Activated naive CD4-positive, alpha-beta T cell treated with anti-CD3 and anti-CD28 coated beads, Interleukin-2, amount 10 ng/mL, durations not matched to agents 7 days and 5 days (primary cell): ENCODE measurements around the gene NUCB1.

Experiments
- CTCF ChIA-PET: fragments of 350-600 bp; sonication (Branson Sonifier 250); formaldehyde crosslinking; loops from one replicate; lab custom pipeline; 2021; ENCODE audit warnings: antibody characterized with exemption; lab: Charles Lee
- DNase-seq: peaks from one replicate; pipeline ENCODE4 v3.0.0-alpha.2; 2020
- H3K27ac Mint-ChIP-seq: one replicate; pipeline ENCODE4 v1.8.0; 2021; ENCODE audit warnings: mild to moderate bottlenecking, moderate library complexity, mixed read lengths
- H3K27me3 Mint-ChIP-seq: one replicate; pipeline ENCODE4 v1.8.0; 2021; ENCODE audit warnings: mild to moderate bottlenecking, mixed read lengths
- H3K36me3 Mint-ChIP-seq: one replicate; pipeline ENCODE4 v1.8.0; 2021; ENCODE audit warnings: mixed read lengths
- H3K4me1 Mint-ChIP-seq: one replicate; pipeline ENCODE4 v1.8.0; 2021; ENCODE audit warnings: mixed read lengths
- H3K4me3 Mint-ChIP-seq: one replicate; pipeline ENCODE4 v1.8.0; 2021; ENCODE audit warnings: mild to moderate bottlenecking, moderate library complexity, mixed read lengths
- H3K9me3 Mint-ChIP-seq: one replicate; pipeline ENCODE4 v1.8.0; 2021; ENCODE audit warnings: mixed read lengths

Gene NUCB1

DNA sequence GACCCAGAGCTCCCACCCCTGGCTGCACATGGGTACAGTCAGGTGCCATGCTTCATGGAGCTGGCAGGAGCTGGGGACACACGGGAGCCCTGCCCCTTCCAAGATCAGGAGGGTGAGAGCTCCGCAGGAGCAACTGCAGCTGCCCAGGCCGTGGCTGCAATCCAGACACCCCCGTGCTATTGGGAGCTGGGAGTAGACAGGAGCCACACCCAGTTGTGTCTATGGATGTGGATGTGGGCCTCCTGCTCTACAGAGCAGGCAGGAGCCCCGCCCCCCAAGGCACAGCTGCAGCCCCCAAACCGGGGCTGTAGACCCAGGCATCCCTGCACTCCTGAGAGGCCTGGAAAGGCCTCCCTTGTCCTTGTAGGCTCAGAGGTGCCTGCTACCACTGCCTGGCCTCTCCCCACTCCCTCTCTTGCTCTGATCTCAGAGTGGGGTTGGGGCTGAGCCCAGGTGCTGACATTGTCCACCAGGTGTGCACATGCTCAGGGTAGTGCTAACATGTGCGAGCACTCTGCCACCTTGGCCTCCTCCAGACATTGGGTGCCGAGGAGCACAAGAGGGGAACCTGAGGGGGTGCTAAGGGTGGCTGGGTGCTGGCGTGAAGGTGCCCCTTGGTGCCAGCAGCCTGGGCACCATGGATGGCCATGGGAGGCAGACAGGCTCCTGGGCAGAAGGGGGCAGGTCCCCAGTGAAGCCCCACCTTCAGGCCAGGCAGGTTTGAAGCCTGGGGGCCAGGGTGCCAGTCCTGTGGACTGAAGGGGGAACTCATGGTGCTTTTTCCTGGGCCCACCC, 46.5 kb downstream of the NUCB1 start:
- peaks cover 4% of the 10 kb centered on the region for H3K36me3 Mint-ChIP-seq
- no peak overlapping the region for H3K27ac Mint-ChIP-seq
- no peak overlapping the region for H3K4me3 Mint-ChIP-seq
- no peak for DNase-seq
- H3K9me3 Mint-ChIP-seq, result peaks cover 11% of the 10 kb centered on the region
- CTCF ChIA-PET, result no interaction called here
- peaks cover 4% of the 10 kb centered on the region for H3K27me3 Mint-ChIP-seq
- H3K4me1 Mint-ChIP-seq, result no peaks in the 10 kb centered on the region

DNA sequence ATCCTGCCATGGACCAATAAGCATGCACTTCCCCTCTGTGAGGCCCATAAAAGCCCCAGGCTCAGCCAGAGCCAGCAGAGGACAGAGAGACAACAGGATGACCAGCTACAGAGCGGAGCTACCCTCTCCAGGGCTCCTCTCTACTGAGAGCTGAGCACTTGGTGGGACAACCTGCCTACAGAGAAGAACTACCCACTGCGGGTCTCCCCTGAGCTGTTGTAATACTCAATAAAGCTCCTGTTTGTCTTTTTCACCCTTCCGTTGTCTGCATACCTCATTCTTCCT, 47.1 kb downstream of the NUCB1 start:
- H3K4me3 Mint-ChIP-seq, result no peak overlapping the region
- DNase-seq, result no peak
- H3K9me3 Mint-ChIP-seq, result peaks cover 11% of the 10 kb centered on the region
- H3K27ac Mint-ChIP-seq, result no peak overlapping the region
- H3K27me3 Mint-ChIP-seq, result peaks cover 10% of the 10 kb centered on the region
- H3K4me1 Mint-ChIP-seq, result no peaks in the 10 kb centered on the region
- CTCF ChIA-PET, result no interaction called here
- H3K36me3 Mint-ChIP-seq, result peaks cover 4% of the 10 kb centered on the region

DNA sequence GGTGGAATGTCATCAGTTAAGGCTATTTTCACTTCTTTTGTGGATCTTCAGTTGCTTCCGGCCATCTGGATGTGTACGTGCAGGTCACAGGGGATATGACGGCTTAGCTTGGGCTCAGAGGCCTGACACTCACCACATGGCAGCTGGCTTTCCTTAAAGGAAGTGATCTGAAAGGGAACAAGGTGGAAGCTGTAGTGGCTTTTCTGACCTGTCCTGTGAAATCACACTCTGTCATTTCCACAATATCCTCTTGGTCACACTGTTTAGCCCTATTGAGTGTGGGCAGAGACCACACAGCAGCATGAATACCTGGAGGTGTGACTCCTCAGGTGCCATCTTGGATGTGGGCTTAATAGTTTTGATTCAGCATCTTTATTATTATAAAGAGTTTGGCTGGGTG, 50.0 kb downstream of the NUCB1 start:
- CTCF ChIA-PET, result no interaction called here
- Mint-ChIP-seq H3K36me3 (peaks cover 7% of the 10 kb centered on the region), H3K9me3 (peaks cover 11% of the 10 kb centered on the region), H3K4me1 (peaks cover 9% of the 10 kb centered on the region), H3K27ac (no peak overlapping the region), H3K4me3 (no peak overlapping the region), H3K27me3 (peaks cover 13% of the 10 kb centered on the region)
- DNase-seq, result no peak

DNA sequence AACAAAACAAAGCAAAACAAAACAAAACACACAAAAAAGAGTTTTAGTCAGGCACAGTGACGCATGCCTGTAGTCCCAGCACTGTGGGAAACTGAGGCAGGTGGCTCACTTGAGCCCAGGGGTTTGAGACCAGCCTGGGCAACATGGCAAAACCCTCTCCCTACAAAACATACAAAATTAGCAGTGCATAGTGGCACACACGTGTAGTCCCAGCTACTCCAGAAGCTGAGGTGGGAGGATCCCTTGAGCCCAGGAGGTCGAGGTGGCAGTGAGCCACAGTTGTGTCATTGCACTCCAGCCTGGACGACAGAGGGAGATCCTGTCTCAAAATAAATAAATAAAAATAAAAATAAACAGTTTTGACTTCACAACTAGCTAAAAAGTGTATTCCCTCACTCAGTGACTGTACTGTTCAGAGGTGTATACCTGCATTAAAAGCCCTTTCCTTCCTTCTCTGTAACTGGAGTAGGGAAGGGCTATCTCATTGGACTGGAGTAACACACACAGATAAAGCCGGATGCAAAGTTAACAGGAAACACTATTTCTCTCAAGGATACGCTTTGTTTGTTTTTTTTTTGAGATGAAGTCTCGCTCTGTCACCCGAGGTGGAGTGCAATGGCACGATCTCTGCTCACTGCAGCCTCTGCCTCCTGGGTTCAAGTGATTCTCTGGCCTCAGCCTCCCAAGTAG, 50.9 kb downstream of the NUCB1 start:
- Mint-ChIP-seq H3K4me1 (peaks cover 17% of the 10 kb centered on the region), H3K9me3 (peaks cover 11% of the 10 kb centered on the region), H3K27ac (no peak overlapping the region), H3K27me3 (peaks cover 13% of the 10 kb centered on the region), H3K4me3 (no peak overlapping the region), H3K36me3 (peaks cover 14% of the 10 kb centered on the region)
- CTCF ChIA-PET, result interaction anchor here (1.9 kb wide), 1 partner anchor 19 kb away, joined by 5 read pairs; no protein-coding TSS in a partner anchor
- DNase-seq, result no peak

DNA sequence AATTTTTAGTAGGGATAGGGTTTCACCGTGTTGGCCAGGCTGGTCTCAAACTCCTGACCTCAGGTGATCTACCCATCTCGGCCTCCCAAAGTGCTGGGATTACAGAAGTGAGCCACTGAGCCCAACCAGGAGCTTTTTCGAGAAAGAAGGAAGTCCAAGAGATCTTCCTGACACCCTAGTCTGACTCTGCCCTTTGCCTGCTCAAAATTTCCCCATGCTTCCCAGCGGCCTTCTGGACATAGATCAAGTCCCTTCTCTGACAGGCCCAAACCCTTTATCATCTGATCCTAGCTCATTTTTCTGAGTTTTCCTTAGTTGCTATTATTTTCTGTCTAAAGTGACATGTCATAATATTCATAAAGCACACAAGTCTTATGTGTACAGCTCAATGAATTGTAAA, 53.0 kb downstream of the NUCB1 start:
- CTCF ChIA-PET, result interaction anchor here (0.6 to 1.1 kb wide), 3 partner anchors 8 to 313 kb away, joined by 3 read pairs; no protein-coding TSS in a partner anchor
- H3K4me1 Mint-ChIP-seq, result peaks cover 35% of the 10 kb centered on the region
- H3K4me3 Mint-ChIP-seq, result no peak overlapping the region
- peaks cover 13% of the 10 kb centered on the region for H3K27me3 Mint-ChIP-seq
- peaks cover 28% of the 10 kb centered on the region for H3K36me3 Mint-ChIP-seq
- no peak overlapping the region for H3K27ac Mint-ChIP-seq
- H3K9me3 Mint-ChIP-seq, result peaks cover 6% of the 10 kb centered on the region
- DNase-seq, result no peak

DNA sequence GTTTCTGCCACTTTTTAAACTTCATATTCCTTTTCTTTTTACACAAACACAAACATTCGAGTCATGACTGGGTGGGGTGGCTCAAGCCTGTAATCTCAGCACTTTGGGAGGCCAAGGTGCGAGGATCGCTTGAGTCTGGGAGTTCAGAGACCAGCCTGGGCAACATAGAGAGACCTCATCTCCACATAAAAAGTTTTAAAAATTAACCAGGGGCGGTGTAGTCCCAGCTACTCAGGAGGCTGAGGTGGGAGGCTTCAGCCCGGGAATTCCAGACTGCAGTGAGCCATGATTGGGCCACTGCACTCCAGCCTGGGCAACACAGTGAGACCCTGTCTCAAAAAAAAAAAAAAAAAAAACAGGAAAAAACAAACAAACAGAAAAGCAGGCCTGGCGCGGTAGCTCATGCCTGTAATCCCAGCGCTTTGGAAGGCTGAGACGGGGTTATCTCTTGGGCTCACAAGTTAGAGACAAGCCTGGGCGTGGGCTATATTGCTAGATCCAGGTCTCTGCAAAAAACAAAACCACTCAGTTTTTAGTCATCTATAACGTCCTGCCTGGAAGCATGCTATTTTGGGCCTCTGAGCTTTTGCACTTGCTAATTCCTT, 54.0 kb downstream of the NUCB1 start:
- Mint-ChIP-seq H3K4me3 (peak overlapping the region; percentile 79), H3K4me1 (peaks cover 43% of the 10 kb centered on the region), H3K36me3 (peaks cover 32% of the 10 kb centered on the region), H3K9me3 (no peaks in the 10 kb centered on the region), H3K27ac (peak overlapping the region; percentile 90), H3K27me3 (peaks cover 8% of the 10 kb centered on the region)
- DNase-seq, result no peak
- CTCF ChIA-PET, result interaction anchor here (0.9 to 1.3 kb wide), 4 partner anchors 10 to 54 kb away, joined by 3 to 5 read pairs (median 4); no protein-coding TSS in a partner anchor

DNA sequence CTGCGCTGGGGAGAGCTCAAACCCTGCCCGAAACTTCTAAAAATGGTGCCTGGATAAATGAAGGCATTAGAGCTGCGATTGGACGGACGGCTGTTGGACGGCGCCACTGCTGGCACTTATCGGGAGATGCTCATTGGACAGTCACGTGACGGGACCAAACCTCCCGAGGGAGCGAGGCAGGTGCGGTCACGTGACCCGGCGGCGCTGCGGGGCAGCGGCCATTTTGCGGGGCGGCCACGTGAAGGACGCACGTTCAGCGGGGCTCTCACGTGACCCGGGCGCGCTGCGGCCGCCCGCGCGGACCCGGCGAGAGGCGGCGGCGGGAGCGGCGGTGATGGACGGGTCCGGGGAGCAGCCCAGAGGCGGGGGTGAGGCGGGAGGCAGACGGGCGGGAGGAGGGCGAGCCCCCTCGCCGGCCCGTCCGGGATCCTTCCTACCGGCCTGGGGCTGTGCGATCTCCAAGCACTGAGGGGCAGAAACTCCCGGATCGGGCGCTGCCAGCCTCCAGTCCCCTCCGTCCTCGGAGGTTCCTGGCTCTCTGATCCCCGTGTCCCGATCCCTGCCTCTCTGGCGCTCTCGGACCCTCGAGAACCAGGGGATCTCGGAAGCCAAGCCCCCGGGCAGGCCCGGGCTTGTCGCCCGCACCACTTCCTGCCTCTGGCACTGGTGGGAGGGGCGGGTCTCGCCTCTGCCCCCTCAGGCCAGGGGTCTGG, 54.6 kb downstream of the NUCB1 start, which contains the start of gene BAX:
TSS of gene BAX (plus strand) at position 281 of the 713 bp plus-strand sequence. CDS start at position 335, 54 bp downstream.
- CTCF ChIA-PET, result interaction anchor here (0.9 to 1.3 kb wide), 3 partner anchors 11 to 55 kb away, joined by 3 to 5 read pairs (median 4); no protein-coding TSS in a partner anchor
- Mint-ChIP-seq H3K36me3 (peaks cover 35% of the 10 kb centered on the region), H3K27ac (peak within 1 kb of the TSS; percentile 91), H3K9me3 (no peaks in the 10 kb centered on the region), H3K4me3 (peak within 1 kb of the TSS; percentile 79), H3K4me1 (peaks cover 48% of the 10 kb centered on the region), H3K27me3 (peaks cover 8% of the 10 kb centered on the region)
- peak; percentile 96 for DNase-seq

DNA sequence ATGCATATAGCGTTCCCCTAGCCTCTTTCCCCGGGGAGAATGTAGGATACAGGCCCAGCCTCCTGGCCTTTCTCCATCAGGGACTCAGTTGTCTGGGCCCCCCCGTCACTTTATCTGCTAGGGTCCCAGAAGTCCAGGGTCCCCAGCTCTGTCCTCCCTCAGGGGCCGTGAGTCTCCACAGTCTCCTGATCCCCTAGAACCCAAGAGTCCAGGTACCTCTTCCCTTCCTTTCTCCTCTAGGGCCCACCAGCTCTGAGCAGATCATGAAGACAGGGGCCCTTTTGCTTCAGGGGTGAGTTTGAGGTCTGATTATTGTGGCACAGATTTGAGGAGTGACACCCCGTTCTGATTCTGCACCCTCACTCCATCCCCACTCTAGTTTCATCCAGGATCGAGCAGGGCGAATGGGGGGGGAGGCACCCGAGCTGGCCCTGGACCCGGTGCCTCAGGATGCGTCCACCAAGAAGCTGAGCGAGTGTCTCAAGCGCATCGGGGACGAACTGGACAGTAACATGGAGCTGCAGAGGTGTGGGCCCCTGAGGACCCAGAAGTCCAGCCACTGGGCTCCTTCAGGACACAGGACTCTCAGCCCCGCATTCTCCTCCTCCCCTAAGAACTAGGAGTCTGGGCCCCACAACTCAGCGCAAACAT, 55.3 kb downstream of the NUCB1 start:
- peaks cover 35% of the 10 kb centered on the region for H3K36me3 Mint-ChIP-seq
- H3K4me3 Mint-ChIP-seq, result peak overlapping the region; percentile 79
- peak overlapping the region; percentile 91 for H3K27ac Mint-ChIP-seq
- DNase-seq, result no peak
- H3K4me1 Mint-ChIP-seq, result peaks cover 51% of the 10 kb centered on the region
- H3K9me3 Mint-ChIP-seq, result no peaks in the 10 kb centered on the region
- peaks cover 8% of the 10 kb centered on the region for H3K27me3 Mint-ChIP-seq
- CTCF ChIA-PET, result no interaction called here

GRCh38 chr19:48958006-48958405, 57.9 kb downstream of the NUCB1 start:
- no peak overlapping the region for H3K4me3 Mint-ChIP-seq
- CTCF ChIA-PET, result no interaction called here
- no peaks in the 10 kb centered on the region for H3K9me3 Mint-ChIP-seq
- peaks cover 51% of the 10 kb centered on the region for H3K36me3 Mint-ChIP-seq
- H3K27me3 Mint-ChIP-seq, result no peaks in the 10 kb centered on the region
- peaks cover 76% of the 10 kb centered on the region for H3K4me1 Mint-ChIP-seq
- H3K27ac Mint-ChIP-seq, result peak overlapping the region; percentile 46
- no peak for DNase-seq

DNA sequence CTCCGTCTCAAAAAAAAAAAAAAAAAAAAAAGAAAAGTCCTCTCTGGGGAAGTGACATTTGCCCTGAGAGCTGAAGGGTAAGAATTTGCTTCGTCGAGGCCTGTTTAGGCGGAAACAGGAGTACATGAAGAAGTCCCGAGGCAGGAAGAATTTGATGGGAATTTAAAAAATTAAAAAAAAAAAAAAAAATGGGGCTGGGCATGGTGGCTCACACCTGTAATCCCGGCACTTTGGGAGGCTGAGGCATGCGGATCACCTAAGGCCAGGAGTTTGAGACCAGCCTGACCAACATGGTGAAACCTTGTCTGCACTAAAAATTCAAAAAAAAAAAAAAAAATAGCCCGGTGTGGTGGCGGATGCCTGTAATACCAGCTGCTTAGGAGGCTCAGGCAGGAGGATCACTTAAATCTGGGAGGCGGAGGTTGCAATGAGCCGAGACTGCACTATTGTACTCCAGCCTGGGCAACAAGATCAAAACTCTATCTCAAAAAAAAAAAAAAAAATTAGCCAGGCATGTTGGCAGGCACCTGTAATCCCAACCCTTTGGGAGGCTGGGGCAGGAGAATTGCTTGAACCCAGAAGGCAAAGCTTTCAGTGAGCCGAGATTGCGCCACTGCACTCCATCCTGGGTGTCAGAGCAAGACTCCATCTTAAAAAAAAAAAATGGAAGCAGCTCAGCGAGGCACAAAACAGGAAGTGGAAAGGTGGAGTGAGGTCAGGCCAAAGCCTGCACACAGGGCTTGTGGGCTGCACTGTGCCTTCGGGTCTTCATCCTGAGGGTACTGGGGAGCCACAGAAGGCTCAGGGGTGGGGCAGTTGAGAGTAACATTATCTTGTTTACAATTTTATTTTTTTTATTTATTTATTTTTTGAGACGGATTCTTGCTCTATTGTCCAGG, 59.5 kb downstream of the NUCB1 start:
- DNase-seq, result peak; percentile 58
- no peaks in the 10 kb centered on the region for H3K27me3 Mint-ChIP-seq
- peaks cover 84% of the 10 kb centered on the region for H3K4me1 Mint-ChIP-seq
- CTCF ChIA-PET, result no interaction called here
- peaks cover 51% of the 10 kb centered on the region for H3K36me3 Mint-ChIP-seq
- H3K4me3 Mint-ChIP-seq, result no peak overlapping the region
- H3K9me3 Mint-ChIP-seq, result no peaks in the 10 kb centered on the region
- H3K27ac Mint-ChIP-seq, result peak overlapping the region; percentile 78

DNA sequence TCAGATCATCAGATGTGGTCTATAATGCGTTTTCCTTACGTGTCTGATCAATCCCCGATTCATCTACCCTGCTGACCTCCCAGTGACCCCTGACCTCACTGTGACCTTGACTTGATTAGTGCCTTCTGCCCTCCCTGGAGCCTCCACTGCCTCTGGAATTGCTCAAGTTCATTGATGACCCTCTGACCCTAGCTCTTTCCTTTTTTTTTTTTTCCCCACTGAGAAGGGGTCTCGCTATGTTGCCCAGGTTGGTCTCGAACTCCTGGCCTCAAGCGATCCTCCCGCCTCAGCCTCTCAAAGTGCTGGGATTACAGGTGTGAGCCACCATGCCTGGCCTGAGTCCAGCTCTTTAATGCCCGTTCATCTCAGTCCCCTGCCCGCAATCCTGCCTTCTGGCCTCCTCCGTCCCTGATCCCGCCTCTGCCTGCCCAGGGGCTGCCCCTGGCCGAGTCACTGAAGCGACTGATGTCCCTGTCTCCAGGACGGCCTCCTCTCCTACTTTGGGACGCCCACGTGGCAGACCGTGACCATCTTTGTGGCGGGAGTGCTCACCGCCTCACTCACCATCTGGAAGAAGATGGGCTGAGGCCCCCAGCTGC, 61.0 kb downstream of the NUCB1 start:
- peak; percentile 34 for DNase-seq
- Mint-ChIP-seq H3K27ac (peak overlapping the region; percentile 99), H3K36me3 (peaks cover 48% of the 10 kb centered on the region), H3K27me3 (no peaks in the 10 kb centered on the region), H3K4me3 (no peak overlapping the region), H3K9me3 (no peaks in the 10 kb centered on the region), H3K4me1 (peaks cover 83% of the 10 kb centered on the region)
- CTCF ChIA-PET, result interaction anchor here (0.8 kb wide), 1 partner anchor 32 kb away, joined by 3 read pairs; the partner anchor contains the start of genes GYS1 and RUVBL2

DNA sequence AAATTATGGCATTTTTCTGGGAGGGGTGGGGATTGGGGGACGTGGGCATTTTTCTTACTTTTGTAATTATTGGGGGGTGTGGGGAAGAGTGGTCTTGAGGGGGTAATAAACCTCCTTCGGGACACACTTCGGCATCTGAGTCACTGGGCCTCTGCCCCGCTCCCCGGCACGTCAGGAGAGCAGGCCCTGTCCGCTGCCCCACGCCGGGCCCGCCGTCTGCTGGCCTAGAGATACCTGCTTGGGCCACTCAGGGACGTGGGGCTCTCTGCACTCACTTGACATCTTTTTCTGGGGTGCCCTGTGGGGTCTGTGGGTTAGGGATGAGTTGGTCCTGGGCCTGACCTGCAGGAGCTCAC, 61.5 kb downstream of the NUCB1 start:
- CTCF ChIA-PET, result interaction anchor here (0.8 kb wide), 3 partner anchors 9 to 32 kb away, joined by 3 to 4 read pairs (median 3); partner anchors contain the start of genes GYS1 and RUVBL2

More for the DNA sequence above, 61.5 kb downstream of the NUCB1 start:
- no peak for DNase-seq
- Mint-ChIP-seq H3K9me3 (no peaks in the 10 kb centered on the region), H3K4me3 (peak overlapping the region; percentile 23), H3K36me3 (peaks cover 51% of the 10 kb centered on the region), H3K27me3 (no peaks in the 10 kb centered on the region), H3K27ac (peak overlapping the region; percentile 99), H3K4me1 (peaks cover 85% of the 10 kb centered on the region)
